Heart left ventricle (tissue), 13 donors: ENCODE measurements around the gene CACNA2D3.

Experiments used
- CTCF ChIP-seq, 12 donors: fragments of 200-600 bp; sonication (generic) in 4 of 12; IDR thresholded peaks; one replicate each; pipeline versions ENCODE4 v1.5.0 to v1.8.0; 2018 to 2022; ENCODE audit warnings: antibody characterized with exemption in 12 of 12, mild to moderate bottlenecking in 5 of 12
- POLR2A ChIP-seq, 2 donors: fragments of 450-650 bp; IDR thresholded peaks; one replicate each; pipeline ENCODE4 v1.6.1; 2017; ENCODE audit warnings: antibody characterized with exemption in 2 of 2, mild to moderate bottlenecking in 2 of 2, moderate library complexity in 2 of 2
- donor health status: ischemic (EF 13 %, LVEDD 7.1; RV severe dilation, severe dysfunction).
- donor health status: DM: no; HTN: yes; CAD: no.
- donor health status: DM: no; HTN: no; CAD: no.
- donor health status: ischemic (EF 25% LVEDD 6.9; RV normal size, moderate dysfunction).
- donor health status: ischemic (EF 25% LVEDD 5.7; RV mildly dilated, moderate dysfunction).
- donor health status: ischemic (EF 35%, LVEDD 5.7; RV mildly dilated, moderate dysfunction).
- donor health status: nonischemic (EF 11% LVEDD 7.7; RV severe dilation, severe dysfunction).
- donor health status: DM: yes; HTN: yes; CAD: no.
- donor health status: PGD.
- donor health status: ischemic (EF 29% LVEDD 5.4; RV normal size, mild dysfunction).
- donor health status: nonischemic (EF 23%, LVEDD 6.1; RV moderate dilation, normal function).

- no peak for TF ChIP-seq CTCF (IDR thresholded peaks at IDR 0.05)
- TF ChIP-seq POLR2A (IDR thresholded peaks at IDR 0.05), result no peak
These were observed 891.7 kb downstream of the CACNA2D3 start for GRCh38 chr3:55014081-55014480.
